H1 (cell line): ENCODE measurements around the gene CCDC107. TPM values are rescaled to one million over a fixed set of nuclear protein-coding genes. Genes with fewer than 3 reads are reported as not detected.

Source experiments
- BACH1 ChIP-seq: IDR thresholded peaks from 2 replicates; pipeline ENCODE4 v1.6.1; 2012; ENCODE audit warnings: low read length, improper control_type of control experiment
- CTBP2 ChIP-seq: IDR thresholded peaks from 2 replicates; pipeline ENCODE4 v1.7.0; 2011; ENCODE audit warnings: borderline replicate concordance, mild to moderate bottlenecking, moderate library complexity, mixed read lengths, low read length; ENCODE audit not compliant: insufficient read depth, insufficient read length
- HDAC6 ChIP-seq: IDR thresholded peaks from one replicate; pipeline ENCODE4 v1.7.1; 2012; ENCODE audit warnings: low read depth, mild to moderate bottlenecking, inconsistent platforms, low read length, moderate library complexity
- RAD21 ChIP-seq, 2 experiments: IDR thresholded peaks in 1 of 2; conservative IDR thresholded peaks in 1 of 2; 2 replicates each; pipeline ENCODE4 v1.6.1; 2011; ENCODE audit warnings: low read depth in 2 of 2, low read length in 2 of 2, improper control_type of control experiment in 1 of 2, inconsistent platforms in 1 of 2, mild to moderate bottlenecking in 1 of 2, moderate library complexity in 1 of 2
- SAP30 ChIP-seq: fragments of 300-600 bp; sonication (generic); IDR thresholded peaks from 2 replicates; pipeline ENCODE4 v1.7.1; 2012; ENCODE audit warnings: low read length, moderate library complexity, mild to moderate bottlenecking, inconsistent platforms; ENCODE audit not compliant: insufficient read depth, insufficient replicate concordance
- polyA plus RNA-seq, 7 experiments: library from polyadenylated mRNA; depleted of rRNA in 3 of 7; stranded (reverse) in 5 of 7; unstranded in 2 of 7; fragments of >200 nt in 5 of 7; fragments of 200-250 nt in 2 of 7; gene quantifications; 1 replicate in 5 of 7; 2 replicates in 1 of 7; 4 replicates in 1 of 7; pipeline versions ENCODE4 v1.2.1 to v1.2.3, GENCODE V29; 2011 to 2013; ENCODE audit warnings: missing spikeins in 2 of 7, mixed read lengths in 2 of 7
- total RNA-seq: library from RNA; stranded (reverse); fragmentation: NEBNext Ultra II Directional; extraction: Animal tissue kit (Norgen Biotek cat#: 25700); gene quantifications from 2 replicates; pipeline ENCODE4 v1.2.1, GENCODE V29; 2021
- TF ChIP-seq, protein P1 (sequence below): fragments of 300-600 bp; sonication (generic); IDR thresholded peaks from 2 replicates; pipeline ENCODE4 v1.7.1; 2012; ENCODE audit warnings: low read length, moderate library complexity, mild to moderate bottlenecking, inconsistent platforms; ENCODE audit not compliant: insufficient replicate concordance
- TF ChIP-seq, protein P2 (sequence below): IDR thresholded peaks from 2 replicates; pipeline ENCODE4 v1.6.1; 2011; ENCODE audit warnings: low read depth, mild to moderate bottlenecking, low read length; ENCODE audit not compliant: insufficient read depth

Gene CCDC107
- total and polyA plus RNA-seq, 2 of the 8 experiments (the other 6 are each of a cell fraction or from before 2014, with no cell fraction given), result 8.2 to 9.0 TPM

DNA sequence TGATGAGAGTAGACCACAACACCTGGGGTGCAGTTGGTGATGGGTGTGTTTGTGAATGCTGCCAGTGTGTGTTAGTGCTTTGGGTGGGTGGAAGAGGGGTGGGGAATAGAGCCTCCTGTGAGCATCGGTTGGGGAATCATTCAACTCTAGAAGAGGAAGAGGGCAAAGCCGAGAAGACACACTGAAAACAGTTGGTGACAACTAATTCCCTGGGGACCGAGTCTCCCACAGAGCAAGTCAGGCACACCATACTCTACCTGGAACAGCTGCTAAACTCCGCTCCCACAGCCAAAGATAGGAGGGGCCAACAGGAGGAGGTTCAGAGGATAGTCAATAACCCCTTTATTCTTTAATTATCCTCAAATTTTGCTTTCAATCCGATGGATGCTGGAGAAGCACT is 8.5 kb downstream of the CCDC107 start (continued):
- TF ChIP-seq SAP30, result no peak
- TF ChIP-seq, protein P1, sequence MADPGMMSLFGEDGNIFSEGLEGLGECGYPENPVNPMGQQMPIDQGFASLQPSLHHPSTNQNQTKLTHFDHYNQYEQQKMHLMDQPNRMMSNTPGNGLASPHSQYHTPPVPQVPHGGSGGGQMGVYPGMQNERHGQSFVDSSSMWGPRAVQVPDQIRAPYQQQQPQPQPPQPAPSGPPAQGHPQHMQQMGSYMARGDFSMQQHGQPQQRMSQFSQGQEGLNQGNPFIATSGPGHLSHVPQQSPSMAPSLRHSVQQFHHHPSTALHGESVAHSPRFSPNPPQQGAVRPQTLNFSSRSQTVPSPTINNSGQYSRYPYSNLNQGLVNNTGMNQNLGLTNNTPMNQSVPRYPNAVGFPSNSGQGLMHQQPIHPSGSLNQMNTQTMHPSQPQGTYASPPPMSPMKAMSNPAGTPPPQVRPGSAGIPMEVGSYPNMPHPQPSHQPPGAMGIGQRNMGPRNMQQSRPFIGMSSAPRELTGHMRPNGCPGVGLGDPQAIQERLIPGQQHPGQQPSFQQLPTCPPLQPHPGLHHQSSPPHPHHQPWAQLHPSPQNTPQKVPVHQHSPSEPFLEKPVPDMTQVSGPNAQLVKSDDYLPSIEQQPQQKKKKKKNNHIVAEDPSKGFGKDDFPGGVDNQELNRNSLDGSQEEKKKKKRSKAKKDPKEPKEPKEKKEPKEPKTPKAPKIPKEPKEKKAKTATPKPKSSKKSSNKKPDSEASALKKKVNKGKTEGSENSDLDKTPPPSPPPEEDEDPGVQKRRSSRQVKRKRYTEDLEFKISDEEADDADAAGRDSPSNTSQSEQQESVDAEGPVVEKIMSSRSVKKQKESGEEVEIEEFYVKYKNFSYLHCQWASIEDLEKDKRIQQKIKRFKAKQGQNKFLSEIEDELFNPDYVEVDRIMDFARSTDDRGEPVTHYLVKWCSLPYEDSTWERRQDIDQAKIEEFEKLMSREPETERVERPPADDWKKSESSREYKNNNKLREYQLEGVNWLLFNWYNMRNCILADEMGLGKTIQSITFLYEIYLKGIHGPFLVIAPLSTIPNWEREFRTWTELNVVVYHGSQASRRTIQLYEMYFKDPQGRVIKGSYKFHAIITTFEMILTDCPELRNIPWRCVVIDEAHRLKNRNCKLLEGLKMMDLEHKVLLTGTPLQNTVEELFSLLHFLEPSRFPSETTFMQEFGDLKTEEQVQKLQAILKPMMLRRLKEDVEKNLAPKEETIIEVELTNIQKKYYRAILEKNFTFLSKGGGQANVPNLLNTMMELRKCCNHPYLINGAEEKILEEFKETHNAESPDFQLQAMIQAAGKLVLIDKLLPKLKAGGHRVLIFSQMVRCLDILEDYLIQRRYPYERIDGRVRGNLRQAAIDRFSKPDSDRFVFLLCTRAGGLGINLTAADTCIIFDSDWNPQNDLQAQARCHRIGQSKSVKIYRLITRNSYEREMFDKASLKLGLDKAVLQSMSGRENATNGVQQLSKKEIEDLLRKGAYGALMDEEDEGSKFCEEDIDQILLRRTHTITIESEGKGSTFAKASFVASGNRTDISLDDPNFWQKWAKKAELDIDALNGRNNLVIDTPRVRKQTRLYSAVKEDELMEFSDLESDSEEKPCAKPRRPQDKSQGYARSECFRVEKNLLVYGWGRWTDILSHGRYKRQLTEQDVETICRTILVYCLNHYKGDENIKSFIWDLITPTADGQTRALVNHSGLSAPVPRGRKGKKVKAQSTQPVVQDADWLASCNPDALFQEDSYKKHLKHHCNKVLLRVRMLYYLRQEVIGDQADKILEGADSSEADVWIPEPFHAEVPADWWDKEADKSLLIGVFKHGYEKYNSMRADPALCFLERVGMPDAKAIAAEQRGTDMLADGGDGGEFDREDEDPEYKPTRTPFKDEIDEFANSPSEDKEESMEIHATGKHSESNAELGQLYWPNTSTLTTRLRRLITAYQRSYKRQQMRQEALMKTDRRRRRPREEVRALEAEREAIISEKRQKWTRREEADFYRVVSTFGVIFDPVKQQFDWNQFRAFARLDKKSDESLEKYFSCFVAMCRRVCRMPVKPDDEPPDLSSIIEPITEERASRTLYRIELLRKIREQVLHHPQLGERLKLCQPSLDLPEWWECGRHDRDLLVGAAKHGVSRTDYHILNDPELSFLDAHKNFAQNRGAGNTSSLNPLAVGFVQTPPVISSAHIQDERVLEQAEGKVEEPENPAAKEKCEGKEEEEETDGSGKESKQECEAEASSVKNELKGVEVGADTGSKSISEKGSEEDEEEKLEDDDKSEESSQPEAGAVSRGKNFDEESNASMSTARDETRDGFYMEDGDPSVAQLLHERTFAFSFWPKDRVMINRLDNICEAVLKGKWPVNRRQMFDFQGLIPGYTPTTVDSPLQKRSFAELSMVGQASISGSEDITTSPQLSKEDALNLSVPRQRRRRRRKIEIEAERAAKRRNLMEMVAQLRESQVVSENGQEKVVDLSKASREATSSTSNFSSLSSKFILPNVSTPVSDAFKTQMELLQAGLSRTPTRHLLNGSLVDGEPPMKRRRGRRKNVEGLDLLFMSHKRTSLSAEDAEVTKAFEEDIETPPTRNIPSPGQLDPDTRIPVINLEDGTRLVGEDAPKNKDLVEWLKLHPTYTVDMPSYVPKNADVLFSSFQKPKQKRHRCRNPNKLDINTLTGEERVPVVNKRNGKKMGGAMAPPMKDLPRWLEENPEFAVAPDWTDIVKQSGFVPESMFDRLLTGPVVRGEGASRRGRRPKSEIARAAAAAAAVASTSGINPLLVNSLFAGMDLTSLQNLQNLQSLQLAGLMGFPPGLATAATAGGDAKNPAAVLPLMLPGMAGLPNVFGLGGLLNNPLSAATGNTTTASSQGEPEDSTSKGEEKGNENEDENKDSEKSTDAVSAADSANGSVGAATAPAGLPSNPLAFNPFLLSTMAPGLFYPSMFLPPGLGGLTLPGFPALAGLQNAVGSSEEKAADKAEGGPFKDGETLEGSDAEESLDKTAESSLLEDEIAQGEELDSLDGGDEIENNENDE, result no peak
- TF ChIP-seq, protein P2, sequence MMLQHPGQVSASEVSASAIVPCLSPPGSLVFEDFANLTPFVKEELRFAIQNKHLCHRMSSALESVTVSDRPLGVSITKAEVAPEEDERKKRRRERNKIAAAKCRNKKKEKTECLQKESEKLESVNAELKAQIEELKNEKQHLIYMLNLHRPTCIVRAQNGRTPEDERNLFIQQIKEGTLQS, result no peak
- TF ChIP-seq CTBP2, result no peak
- no peak for TF ChIP-seq RAD21 (IDR thresholded peaks at IDR 0.05 in 1 of 2, conservative IDR thresholded peaks at IDR 0.05 in 1 of 2; ENCODE audit: low read depth in 2 of 2, low read length in 2 of 2)
- no peak for TF ChIP-seq BACH1
- no peak for TF ChIP-seq HDAC6
